Heart left ventricle (tissue), 16 donors: ENCODE results near the gene ZNF620. TPM values are rescaled to one million over a fixed set of nuclear protein-coding genes. Genes with fewer than 3 reads are reported as not detected.
"Not testable (repeated sequence)": the region's sequence is repeated elsewhere in the genome, so short reads cannot be mapped to it uniquely, and the experiment has no call there.

Experiments used
- ATAC-seq, 4 donors: fragments of 200-7000 bp; cut with Tn5 transposase; one replicate each; pipeline ENCODE4 v1.9.1; 2020 to 2022; ENCODE audit warnings: moderate library complexity in 4 of 4, mild to moderate bottlenecking in 3 of 4, moderate number of reproducible peaks in 1 of 4
- DNase-seq, 5 donors: peaks; one replicate each; pipeline ENCODE4 v3.0.0-alpha.2; 2020
- H3K27ac ChIP-seq, 12 donors: fragments of 200-600 bp; sonication (generic) in 4 of 12; one replicate each; pipeline versions ENCODE4 v1.5.0 to v1.8.0; 2016 to 2022; ENCODE audit warnings: mild to moderate bottlenecking in 2 of 12
- H3K27me3 ChIP-seq, 9 donors: fragments of 200-600 bp; sonication (generic) in 2 of 9; one replicate each; pipeline versions ENCODE4 v1.5.1 to v1.8.0; 2016 to 2022; ENCODE audit warnings: mild to moderate bottlenecking in 3 of 9
- H3K36me3 ChIP-seq, 9 donors: fragments of 200-600 bp; sonication (generic) in 2 of 9; one replicate each; pipeline versions ENCODE4 v1.5.0 to v1.8.0; 2018 to 2022; ENCODE audit warnings: mild to moderate bottlenecking in 2 of 9
- H3K4me1 ChIP-seq, 12 donors: fragments of 200-600 bp; sonication (generic) in 4 of 12; one replicate each; pipeline versions ENCODE4 v1.5.0 to v1.8.0; 2016 to 2022; ENCODE audit warnings: mild to moderate bottlenecking in 3 of 12
- H3K4me3 ChIP-seq, 12 donors: fragments of 200-600 bp; sonication (generic) in 4 of 12; one replicate each; pipeline versions ENCODE4 v1.5.0 to v1.8.0; 2017 to 2022; ENCODE audit warnings: mild to moderate bottlenecking in 9 of 12, moderate library complexity in 4 of 12
- H3K9me3 ChIP-seq, 12 donors: fragments of 200-600 bp; sonication (generic) in 4 of 12; one replicate each; pipeline versions ENCODE4 v1.5.0 to v1.8.0; 2016 to 2022; ENCODE audit warnings: mild to moderate bottlenecking in 1 of 12
- CTCF ChIP-seq, 12 donors: fragments of 200-600 bp; sonication (generic) in 4 of 12; IDR thresholded peaks; one replicate each; pipeline versions ENCODE4 v1.5.0 to v1.8.0; 2018 to 2022; ENCODE audit warnings: antibody characterized with exemption in 12 of 12, mild to moderate bottlenecking in 5 of 12
- POLR2A ChIP-seq, 2 donors: fragments of 450-650 bp; IDR thresholded peaks; one replicate each; pipeline ENCODE4 v1.6.1; 2017; ENCODE audit warnings: antibody characterized with exemption in 2 of 2, mild to moderate bottlenecking in 2 of 2, moderate library complexity in 2 of 2
- WGBS, 4 donors: extraction: QIAGEN DNeasy Blood & Tissue Kit in 2 of 4; methylation state at CpG; one replicate each; pipeline versions ENCODE4 v1.1.5 to v1.1.7; 2013 to 2018; 5-methylcytosine and 5-hydroxymethylcytosine counted together
- intact Hi-C, 10 donors: fragments of 100-400 bp; cut with DNase I; formaldehyde crosslinking; loops; one replicate each; pipeline versions ENCODE4 v1.11.1 to v1.14.2; 2022
- polyA plus RNA-seq, 2 donors: library from polyadenylated mRNA; stranded (reverse); fragments of 200-250 nt; gene quantifications; one replicate each; pipeline ENCODE4 v1.2.3, GENCODE V29; 2013
- total RNA-seq, 9 donors: library from RNA; depleted of rRNA in 2 of 9; stranded (reverse); fragments of >200 nt in 2 of 9; fragmentation: NEBNext Ultra II Directional in 3 of 9; extraction: Animal tissue kit (Norgen Biotek cat#: 25700) in 3 of 9; gene quantifications; one replicate each; pipeline versions ENCODE4 v1.1.0 to v1.2.4, GENCODE V29; 2016 to 2023
- donor health status: ischemic (EF 13 %, LVEDD 7.1; RV severe dilation, severe dysfunction).
- donor health status: healthy with polysubstance abuse.
- donor health status: DM: no; HTN: yes; CAD: no.
- donor health status: DM: no; HTN: no; CAD: no.
- donor health status: ischemic (EF 25% LVEDD 6.9; RV normal size, moderate dysfunction).
- donor health status: ischemic (EF 25% LVEDD 5.7; RV mildly dilated, moderate dysfunction).
- donor health status: healthy.
- donor health status: DM: yes; HTN: yes; CAD: no.
- donor health status: ischemic (EF 35%, LVEDD 5.7; RV mildly dilated, moderate dysfunction).
- donor health status: nonischemic (EF 11% LVEDD 7.7; RV severe dilation, severe dysfunction).
- donor health status: DM: yes; HTN: yes; CAD: no.
- donor health status: PGD.
- donor health status: ischemic (EF 29% LVEDD 5.4; RV normal size, mild dysfunction).
- donor health status: nonischemic (EF 23%, LVEDD 6.1; RV moderate dilation, normal function).

The ZNF620 gene
- total and polyA plus RNA-seq, 11 donors, result 1.1 to 4.4 (median 2.5) TPM

GRCh38 chr3:40557575-40558161, 51.8 kb downstream of the ZNF620 start:
- Histone ChIP-seq H3K27ac (no peak overlapping the region), H3K27me3 (no peaks in the 10 kb centered on the region), H3K4me1 (no peaks in the 10 kb centered on the region), H3K36me3 (no peaks in the 10 kb centered on the region), H3K4me3 (no peak overlapping the region), H3K9me3 (no peaks in the 10 kb centered on the region)
- DNase-seq (no peak), ATAC-seq (no peak)
- intact Hi-C loops, result no loop called here
- 74 to 80% (median 79%) methylated on average over 7 of the region's 7 CpGs for WGBS, 4 donors
- TF ChIP-seq POLR2A (IDR thresholded peaks at IDR 0.05) (no peak), CTCF (IDR thresholded peaks at IDR 0.05) (no peak)

- H3K4me3 ChIP-seq, DNase-seq, H3K36me3 ChIP-seq, ATAC-seq, H3K27ac ChIP-seq, H3K4me1 ChIP-seq, H3K27me3 ChIP-seq, intact Hi-C loops, H3K9me3 ChIP-seq: not testable (repeated sequence)
- WGBS, 4 donors, result 75 to 89% (median 81%) methylated on average over 9 of the region's 9 CpGs
Observed at GRCh38 chr3:40562482-40562881, 56.6 kb downstream of the ZNF620 start.

GRCh38 chr3:40565629-40566028, 59.8 kb downstream of the ZNF620 start:
- 77 to 80% (median 78%) methylated on average over 5 of the region's 5 CpGs for WGBS, 4 donors
- intact Hi-C loops, H3K27me3 ChIP-seq: not testable (repeated sequence)

GRCh38 chr3:40566694-40567093, 60.9 kb downstream of the ZNF620 start:
- TF ChIP-seq CTCF (IDR thresholded peaks at IDR 0.05) (no peak), POLR2A (IDR thresholded peaks at IDR 0.05) (no peak)
- DNase-seq, result no peak
- no peaks in the 10 kb centered on the region for H3K4me1 ChIP-seq
- peaks cover 0 to 11% (median 0%) of the 10 kb centered on the region in 12 donors for H3K9me3 ChIP-seq
- no peak overlapping the region for H3K27ac ChIP-seq
- ATAC-seq, result no peak
- intact Hi-C loops, result no loop called here
- WGBS, 4 donors, result 63 to 83% (median 69%) methylated on average over 4 of the region's 4 CpGs
- no peaks in the 10 kb centered on the region for H3K27me3 ChIP-seq
- no peak overlapping the region for H3K4me3 ChIP-seq
- no peaks in the 10 kb centered on the region for H3K36me3 ChIP-seq

More at GRCh38 chr3:40565629-40566028, 59.8 kb downstream of the ZNF620 start:
- not testable (repeated sequence) for H3K27ac ChIP-seq, H3K36me3 ChIP-seq, H3K4me1 ChIP-seq, ATAC-seq, H3K4me3 ChIP-seq, DNase-seq
- H3K9me3 ChIP-seq, result peaks cover 0 to 11% (median 0%) of the 10 kb centered on the region in 12 donors

Other genes starting within 250 kb of the ZNF620 start
- 100 to 1,000 TPM in 7 of 9 donors, 10 to 100 TPM in 2; 64.0 to 357 (median 289) TPM for gene EIF1B, start 196.3 kb upstream of the ZNF620 start, total RNA-seq
- gene EIF1B, start 196.3 kb upstream of the ZNF620 start, polyA plus RNA-seq, result 100 to 1,000 TPM; 170 to 590 TPM
- under 1 TPM; 0.12 to 0.83 (median 0.39) TPM for gene ENTPD3, start 118.9 kb upstream of the ZNF620 start, total RNA-seq
- gene ENTPD3, start 118.9 kb upstream of the ZNF620 start, polyA plus RNA-seq, result under 1 TPM; 0.19 to 0.30 TPM
- 1,000 to 10,000 TPM in 6 of 9 donors, 100 to 1,000 TPM in 3; 159 to 1,346 (median 1,032) TPM for gene RPL14, start 48.7 kb upstream of the ZNF620 start, total RNA-seq
- 1,000 to 10,000 TPM; 1,136 to 1,245 TPM for gene RPL14, start 48.7 kb upstream of the ZNF620 start, polyA plus RNA-seq
- gene ZNF619, start 28.9 kb upstream of the ZNF620 start, total RNA-seq, result 1 to 10 TPM; 2.8 to 8.2 (median 4.8) TPM
- 1 to 10 TPM; 1.3 to 2.7 TPM for gene ZNF619, start 28.9 kb upstream of the ZNF620 start, polyA plus RNA-seq
- 10 to 100 TPM in 4 of 9 donors, 1 to 10 TPM in 5; 7.6 to 14.3 (median 9.7) TPM for gene ZNF621, start 18.9 kb downstream of the ZNF620 start, total RNA-seq
- gene ZNF621, start 18.9 kb downstream of the ZNF620 start, polyA plus RNA-seq, result 1 to 10 TPM; 7.4 to 7.5 TPM